WTC11 (cell line): ENCODE data around the gene WTAP. TPM values are rescaled to one million over a fixed set of nuclear protein-coding genes. Genes with fewer than 3 reads are reported as not detected.

Experiments
- ATAC-seq: fragments of 200-7000 bp; cut with Tn5 transposase; 2 replicates; pipeline ENCODE4 v1.10.0; 2021; ENCODE audit warnings: mild to moderate bottlenecking, moderate library complexity
- CTCF ChIA-PET: fragments of 300-600 bp; sonication (Branson Sonifier 250); formaldehyde crosslinking; loops from one replicate; lab custom pipeline; 2021; ENCODE audit warnings: antibody characterized with exemption; lab: Charles Lee
- POLR2A ChIA-PET: fragments of 350-600 bp; sonication (Branson Sonifier 250); formaldehyde crosslinking; loops from one replicate; lab custom pipeline; 2021; ENCODE audit warnings: antibody characterized with exemption; lab: Charles Lee
- DNase-seq: peaks from one replicate; pipeline ENCODE4 v3.0.0; 2021; ENCODE audit warnings: low spot score
- H3K27ac Mint-ChIP-seq: 2 replicates; pipeline ENCODE4 v1.8.0; 2021; ENCODE audit warnings: mixed read lengths
- H3K27me3 Mint-ChIP-seq: 2 replicates; pipeline ENCODE4 v1.8.0; 2021; ENCODE audit warnings: low read depth, mild to moderate bottlenecking, moderate library complexity, mixed read lengths
- H3K36me3 Mint-ChIP-seq: 2 replicates; pipeline ENCODE4 v1.8.0; 2021; ENCODE audit warnings: mixed read lengths
- H3K4me1 Mint-ChIP-seq: 2 replicates; pipeline ENCODE4 v1.8.0; 2022; ENCODE audit warnings: mixed read lengths
- H3K4me3 Mint-ChIP-seq: 2 replicates; pipeline ENCODE4 v1.8.0; 2021; ENCODE audit warnings: mild to moderate bottlenecking, moderate library complexity, mixed read lengths
- H3K9me3 Mint-ChIP-seq: 2 replicates; pipeline ENCODE4 v1.8.0; 2021; ENCODE audit warnings: mixed read lengths
- AFF4 ChIP-seq: sonication (generic); formaldehyde crosslinking; IDR thresholded peaks from 2 replicates; pipeline ENCODE4 v1.8.1; 2023; ENCODE audit warnings: mild to moderate bottlenecking, missing genetic modification reagents, borderline replicate concordance
- CREB1 ChIP-seq: sonication (generic); formaldehyde crosslinking; IDR thresholded peaks from 2 replicates; pipeline ENCODE4 v1.8.0; 2023; ENCODE audit warnings: mild to moderate bottlenecking, missing genetic modification reagents
- ELF4 ChIP-seq: sonication (generic); formaldehyde crosslinking; IDR thresholded peaks from 2 replicates; pipeline ENCODE4 v1.8.1; 2022; ENCODE audit warnings: low read depth, mild to moderate bottlenecking, moderate library complexity, missing genetic modification reagents
- ESRRA ChIP-seq: sonication (generic); formaldehyde crosslinking; IDR thresholded peaks from 2 replicates; pipeline ENCODE4 v1.8.1; 2022; ENCODE audit warnings: mild to moderate bottlenecking, missing genetic modification reagents, borderline replicate concordance
- GABPB1 ChIP-seq: sonication (generic); formaldehyde crosslinking; IDR thresholded peaks from 2 replicates; pipeline ENCODE4 v1.8.1; 2023; ENCODE audit warnings: mild to moderate bottlenecking, missing genetic modification reagents
- JAZF1 ChIP-seq: fragments of 250-450 bp; sonication (Bioruptor Pico); IDR thresholded peaks from 2 replicates; pipeline ENCODE4 v1.9.0; 2021; ENCODE audit warnings: moderate library complexity, mild to moderate bottlenecking, inconsistent platforms
- NFYB ChIP-seq: sonication (generic); formaldehyde crosslinking; conservative IDR thresholded peaks from 2 replicates; pipeline ENCODE4 v1.8.0; 2022; ENCODE audit warnings: low read depth, missing genetic modification reagents
- NR3C1 ChIP-seq: sonication (generic); formaldehyde crosslinking; conservative IDR thresholded peaks from 2 replicates; pipeline ENCODE4 v1.8.1; 2023; ENCODE audit warnings: low read depth, mild to moderate bottlenecking, missing genetic modification reagents
- USF2 ChIP-seq: sonication (generic); formaldehyde crosslinking; IDR thresholded peaks from 2 replicates; pipeline ENCODE4 v1.8.1; 2023; ENCODE audit warnings: mild to moderate bottlenecking, missing genetic modification reagents, moderate library complexity
- ZBTB43 ChIP-seq: sonication (generic); formaldehyde crosslinking; IDR thresholded peaks from 2 replicates; pipeline ENCODE4 v1.8.1; 2023; ENCODE audit warnings: mild to moderate bottlenecking, missing genetic modification reagents
- ZNF281 ChIP-seq: sonication (generic); formaldehyde crosslinking; IDR thresholded peaks from 2 replicates; pipeline ENCODE4 v1.8.0; 2023; ENCODE audit warnings: mild to moderate bottlenecking, missing genetic modification reagents
- ZNF423 ChIP-seq: fragments of 250-450 bp; sonication (Bioruptor Pico); IDR thresholded peaks from 2 replicates; pipeline ENCODE4 v2.1.2; 2022; ENCODE audit warnings: mild to moderate bottlenecking, moderate library complexity
- ZNF671 ChIP-seq: fragments of 250-450 bp; sonication (Bioruptor Pico); IDR thresholded peaks from 2 replicates; pipeline ENCODE4 v1.8.0; 2021; ENCODE audit warnings: mild to moderate bottlenecking
- total RNA-seq: library from RNA; stranded (reverse); gene quantifications from 3 replicates; pipeline ENCODE4 v1.2.3, GENCODE V29; 2021

Gene WTAP
- total RNA-seq, 1 experiment from 2014 or later: 88.8 TPM

- H3K27me3 Mint-ChIP-seq: no peaks in the 10 kb centered on the region
- H3K27ac Mint-ChIP-seq: no peak overlapping the region
- no peaks in the 10 kb centered on the region for H3K9me3 Mint-ChIP-seq
- no peak overlapping the region for H3K4me3 Mint-ChIP-seq
- DNase-seq (no peak), ATAC-seq (no peak)
- no peak for TF ChIP-seq NR3C1 (CRISPR knock-in tag)
- TF ChIP-seq ZNF671: no peak
- no peak for TF ChIP-seq AFF4 (CRISPR knock-in tag)
- no peak for TF ChIP-seq ZBTB43 (CRISPR knock-in tag)
- H3K36me3 Mint-ChIP-seq: peaks cover 44% of the 10 kb centered on the region
- POLR2A ChIA-PET: no interaction called here
- CTCF ChIA-PET: interaction anchor here (2.5 to 3.1 kb wide), 2 partner anchors 27 to 49 kb away, joined by 8 read pairs; no protein-coding TSS in a partner anchor
- no peaks in the 10 kb centered on the region for H3K4me1 Mint-ChIP-seq
Measured at GRCh38 chr6:159682295-159682694, 45.0 kb upstream of the WTAP start.

- H3K4me3 Mint-ChIP-seq: no peak overlapping the region
- CTCF ChIA-PET: interaction anchor here (2.5 kb wide), 1 partner anchor 27 kb away, joined by 8 read pairs; no protein-coding TSS in a partner anchor
- no peaks in the 10 kb centered on the region for H3K4me1 Mint-ChIP-seq
- no peaks in the 10 kb centered on the region for H3K9me3 Mint-ChIP-seq
- H3K27me3 Mint-ChIP-seq: no peaks in the 10 kb centered on the region
- TF ChIP-seq AFF4 (CRISPR knock-in tag): no peak
- TF ChIP-seq ESRRA (CRISPR knock-in tag): no peak
- TF ChIP-seq GABPB1 (CRISPR knock-in tag): no peak
- no peak for TF ChIP-seq NFYB (CRISPR knock-in tag)
- no peak for TF ChIP-seq ELF4
- TF ChIP-seq ZNF281 (CRISPR knock-in tag): no peak
- no peak for TF ChIP-seq JAZF1 (CRISPR knock-in tag)
- TF ChIP-seq ZNF423 (CRISPR knock-in tag): no peak
- no peak for TF ChIP-seq USF2 (CRISPR knock-in tag)
- TF ChIP-seq CREB1 (CRISPR knock-in tag): no peak
- POLR2A ChIA-PET: no interaction called here
- DNase-seq: no peak
- H3K27ac Mint-ChIP-seq: no peak overlapping the region
- no peak for ATAC-seq
- peaks cover 49% of the 10 kb centered on the region for H3K36me3 Mint-ChIP-seq
Measured at GRCh38 chr6:159682810-159683209, 44.5 kb upstream of the WTAP start.
